A549 (cell line): ENCODE data around the gene MRPS6. TPM values are rescaled to one million over a fixed set of nuclear protein-coding genes. Genes with fewer than 3 reads are reported as not detected.
A peak's percentile ranks its signal among the peaks of the same experiment; 100 is the strongest.

Source experiments
- ATAC-seq, 2 experiments: fragments of 200-7000 bp in 1 of 2; fragments of >200 bp in 1 of 2; cut with Nextera tagmentation in 1 of 2; cut with Tn5 transposase in 1 of 2; 3 replicates each; pipeline versions ENCODE4 v1.8.0 to v1.9.1; 2018 to 2020; ENCODE audit warnings: mild to moderate bottlenecking in 1 of 2, moderate library complexity in 1 of 2
- CTCF ChIA-PET: fragments of 300-600 bp; sonication (Branson Sonifier 250); formaldehyde crosslinking; extraction: SDS; loops from one replicate; lab custom pipeline; 2021; ENCODE audit warnings: antibody characterized with exemption, inconsistent platforms; lab: Yijun Ruan, JAX
- POLR2A ChIA-PET: fragments of 350-600 bp; formaldehyde crosslinking; extraction: SDS; loops from one replicate; lab custom pipeline; 2021; ENCODE audit warnings: antibody characterized with exemption, inconsistent platforms; lab: Yijun Ruan, JAX
- DNase-seq, 2 experiments: peaks; one replicate each; pipeline versions ENCODE4 v3.0.0 to v3.0.0-alpha.2; 2011 to 2016; ENCODE audit warnings: low read depth in 1 of 2, low spot score in 1 of 2
- FAIRE-seq: peaks from 2 replicates; lab custom pipeline; 2011; peaks lifted over from hg19 to GRCh38; lab: Jason Lieb, UNC
- H3K27ac ChIP-seq, 2 experiments: fragments of >200 bp; sonication (Bioruptor Twin); formaldehyde crosslinking; 3 replicates each; pipeline ENCODE4 v1.5.1; 2016 to 2017
- H3K4me1 ChIP-seq: fragments of >200 bp; sonication (Bioruptor Twin); formaldehyde crosslinking; 3 replicates; pipeline ENCODE4 v1.6.1; 2016
- H3K4me2 ChIP-seq: fragments of >200 bp; sonication (Bioruptor Twin); formaldehyde crosslinking; 3 replicates; pipeline ENCODE4 v1.6.1; 2016
- H3K4me3 ChIP-seq: fragments of >200 bp; sonication (Bioruptor Twin); formaldehyde crosslinking; 3 replicates; pipeline ENCODE4 v1.5.1; 2016
- H3K9me3 ChIP-seq: fragments of >200 bp; sonication (Bioruptor Twin); formaldehyde crosslinking; 3 replicates; pipeline ENCODE4 v1.6.1; 2016
- BHLHE40 ChIP-seq: IDR thresholded peaks from 2 replicates; pipeline ENCODE4 v1.6.1; 2012; ENCODE audit warnings: low read depth, low read length, inconsistent platforms
- CHD4 ChIP-seq: fragments of 200-600 bp; sonication (generic); IDR thresholded peaks from 2 replicates; pipeline ENCODE4 v1.6.1; 2016; ENCODE audit warnings: antibody characterized with exemption, mild to moderate bottlenecking, borderline replicate concordance
- E2F6 ChIP-seq: IDR thresholded peaks from 2 replicates; pipeline ENCODE4 v1.6.1; 2012; ENCODE audit warnings: low read depth, borderline replicate concordance
- EHF ChIP-seq: fragments of 250-450 bp; sonication (Bioruptor Pico); IDR thresholded peaks from 2 replicates; pipeline ENCODE4 v1.5.0; 2020; ENCODE audit warnings: mild to moderate bottlenecking
- EHMT2 ChIP-seq: fragments of 200-600 bp; sonication (generic); IDR thresholded peaks from 2 replicates; pipeline ENCODE4 v1.6.1; 2016; ENCODE audit warnings: antibody characterized with exemption, low read depth, mild to moderate bottlenecking, moderate library complexity
- ESRRA ChIP-seq: fragments of 150-350 bp; IDR thresholded peaks from 2 replicates; pipeline ENCODE4 v1.6.1; 2014; ENCODE audit warnings: mild to moderate bottlenecking, low read length, borderline replicate concordance
- FOXS1 ChIP-seq: fragments of 250-450 bp; sonication (Bioruptor Pico); IDR thresholded peaks from 2 replicates; pipeline ENCODE4 v1.5.0; 2020; ENCODE audit warnings: mild to moderate bottlenecking, moderate library complexity
- HES2 ChIP-seq: fragments of >200 bp; sonication (Bioruptor Twin); formaldehyde crosslinking; IDR thresholded peaks from 2 replicates; pipeline ENCODE4 v1.6.1; 2016
- HEYL ChIP-seq: fragments of 250-450 bp; sonication (Bioruptor Pico); IDR thresholded peaks from 2 replicates; pipeline ENCODE4 v1.8.0; 2021; ENCODE audit warnings: mild to moderate bottlenecking, moderate library complexity
- HMGXB4 ChIP-seq: fragments of 250-450 bp; sonication (Bioruptor Pico); IDR thresholded peaks from 2 replicates; pipeline ENCODE4 v1.5.0; 2021; ENCODE audit warnings: mild to moderate bottlenecking, moderate library complexity, borderline replicate concordance
- HOXA7 ChIP-seq: fragments of 250-450 bp; sonication (Bioruptor Pico); IDR thresholded peaks from 2 replicates; pipeline ENCODE4 v1.5.0; 2020; ENCODE audit warnings: mild to moderate bottlenecking, moderate library complexity
- HOXB13 ChIP-seq: fragments of 250-450 bp; sonication (Bioruptor Pico); IDR thresholded peaks from 2 replicates; pipeline ENCODE4 v1.5.0; 2020; ENCODE audit warnings: low read depth, mild to moderate bottlenecking, moderate library complexity
- JUNB ChIP-seq: fragments of >200 bp; sonication (Bioruptor Twin); formaldehyde crosslinking; IDR thresholded peaks from 2 replicates; pipeline ENCODE4 v1.6.1; 2016
- KDM5A ChIP-seq: fragments of 200-600 bp; sonication (generic); IDR thresholded peaks from 2 replicates; pipeline ENCODE4 v1.6.1; 2016; ENCODE audit warnings: antibody characterized with exemption, mild to moderate bottlenecking
- REST ChIP-seq: fragments of 200-600 bp; sonication (generic); IDR thresholded peaks from 2 replicates; pipeline ENCODE4 v1.6.1; 2016; ENCODE audit warnings: antibody characterized with exemption, mild to moderate bottlenecking, moderate library complexity
- RFX5 ChIP-seq: fragments of 450-650 bp; IDR thresholded peaks from 2 replicates; pipeline ENCODE4 v1.7.1; 2014; ENCODE audit warnings: antibody characterized with exemption, mild to moderate bottlenecking, moderate library complexity
- RNF2 ChIP-seq: fragments of 200-600 bp; sonication (generic); IDR thresholded peaks from 2 replicates; pipeline ENCODE4 v1.6.1; 2016; ENCODE audit warnings: low read depth, mild to moderate bottlenecking, antibody characterized with exemption, moderate library complexity, borderline replicate concordance
- SREBF2 ChIP-seq: fragments of 450-650 bp; IDR thresholded peaks from 2 replicates; pipeline ENCODE4 v1.6.1; 2014; ENCODE audit warnings: mild to moderate bottlenecking, moderate library complexity
- TFCP2L1 ChIP-seq: fragments of 250-450 bp; sonication (Bioruptor Pico); IDR thresholded peaks from 2 replicates; pipeline ENCODE4 v1.5.0; 2021; ENCODE audit warnings: mild to moderate bottlenecking
- ZFP36 ChIP-seq: fragments of 450-650 bp; IDR thresholded peaks from 2 replicates; pipeline ENCODE4 v1.6.1; 2014; ENCODE audit warnings: borderline replicate concordance; ENCODE audit not compliant: partially characterized antibody
- ZNF302 ChIP-seq: fragments of 250-450 bp; sonication (Bioruptor Pico); IDR thresholded peaks from 2 replicates; pipeline ENCODE4 v1.9.0; 2021; ENCODE audit warnings: inconsistent platforms, mild to moderate bottlenecking, moderate library complexity
- ZSCAN20 ChIP-seq: fragments of 250-450 bp; sonication (Bioruptor Pico); IDR thresholded peaks from 2 replicates; pipeline ENCODE4 v1.8.0; 2022; ENCODE audit warnings: mild to moderate bottlenecking, moderate library complexity
- WGBS: methylation state at CpG from one replicate; pipeline ENCODE4 v1.1.6; 2017; ENCODE audit errors: missing lambda C conversion rate; 5-methylcytosine and 5-hydroxymethylcytosine counted together
- polyA plus RNA-seq, 4 experiments: library from polyadenylated mRNA; depleted of rRNA in 3 of 4; stranded (reverse); fragments of >200 nt; fragmentation: RNase III in 1 of 4; extraction: RNeasy Plus Mini Kit Qiagen cat#74134 plus additional on column Dnase treatment in 1 of 4; gene quantifications; 2 replicates in 3 of 4; 3 replicates in 1 of 4; pipeline ENCODE4 v1.2.3, GENCODE V29; 2011 to 2017

The MRPS6 gene
- polyA plus RNA-seq, 2 of the 4 experiments (the other 2 are of a cell fraction): 26.9 to 57.4 TPM

- 82% methylated on average over 18 of the region's 36 CpGs for WGBS
- H3K27ac ChIP-seq: no peak overlapping the region
- DNase-seq: no peak
- TF ChIP-seq HES2: no peak
- TF ChIP-seq ESRRA: no peak
- TF ChIP-seq RNF2: no peak
- TF ChIP-seq EHMT2: no peak
- no peak for TF ChIP-seq ZFP36
- TF ChIP-seq, all 56 proteins: peak for 0
- FAIRE-seq (no peak), ATAC-seq (no peak)
- ChIA-PET POLR2A (no interaction called here), CTCF (no interaction called here)
- Histone ChIP-seq H3K4me1 (no peaks in the 10 kb centered on the region), H3K4me3 (no peak overlapping the region), H3K9me3 (no peaks in the 10 kb centered on the region), H3K4me2 (no peak overlapping the region)
Measured at GRCh38 chr21:34158866-34159835, 85.8 kb downstream of the MRPS6 start.

GRCh38 chr21:34166468-34166867, 93.1 kb downstream of the MRPS6 start:
- no peak overlapping the region for H3K4me2 ChIP-seq
- H3K9me3 ChIP-seq: peaks cover 21% of the 10 kb centered on the region
- no peaks in the 10 kb centered on the region for H3K4me1 ChIP-seq
- FAIRE-seq: no peak
- peak in 1 of 2 experiments; percentile 4 for DNase-seq
- ChIA-PET CTCF (no interaction called here), POLR2A (no interaction called here)
- H3K27ac ChIP-seq: no peak overlapping the region
- H3K4me3 ChIP-seq: no peak overlapping the region
- no peak for ATAC-seq
- TF ChIP-seq HOXA7: no peak
- TF ChIP-seq ZSCAN20: no peak
- TF ChIP-seq ESRRA: no peak
- no peak for TF ChIP-seq JUNB
- TF ChIP-seq ZNF302: no peak
- TF ChIP-seq CHD4: no peak
- TF ChIP-seq BHLHE40: no peak
- no peak for TF ChIP-seq RFX5
- no peak for TF ChIP-seq REST
- TF ChIP-seq HEYL (CRISPR knock-in tag): no peak
- TF ChIP-seq FOXS1 (CRISPR knock-in tag): no peak
- no peak for TF ChIP-seq HOXB13 (CRISPR knock-in tag)
- TF ChIP-seq HMGXB4 (CRISPR knock-in tag): no peak
- TF ChIP-seq KDM5A: no peak
- no peak for TF ChIP-seq TFCP2L1 (CRISPR knock-in tag)
- no peak for TF ChIP-seq SREBF2
- no peak for TF ChIP-seq RNF2
- no peak for TF ChIP-seq E2F6
- TF ChIP-seq EHF (CRISPR knock-in tag): no peak
- WGBS: 50% methylated on average over 5 of the region's 5 CpGs
